Measurements from ENCODE around the gene DBF4.
"Not testable (repeated sequence)": the region's sequence is repeated elsewhere in the genome, so short reads cannot be mapped to it uniquely, and the experiment has no call there.

DBF4 gene

GRCh38 chr7:87922759-87923395 is 46.6 kb downstream of the DBF4 start:
- not testable (repeated sequence) for H3K4me3 Mint-ChIP-seq, H3K27ac Mint-ChIP-seq, DNase-seq, ATAC-seq, H3K27me3 Mint-ChIP-seq, H3K4me1 Mint-ChIP-seq, H3K9me3 Mint-ChIP-seq

GRCh38 chr7:87926581-87927461 is 50.5 kb downstream of the DBF4 start:
- peak overlapping the region in 1 of 2 donors; percentile 34 for H3K4me3 Mint-ChIP-seq
- DNase-seq, result peak; percentile 20 to 52
- peak; percentile 96 for ATAC-seq
- H3K4me1 Mint-ChIP-seq, result peaks cover 10% of the 10 kb centered on the region
- no peaks in the 10 kb centered on the region for H3K9me3 Mint-ChIP-seq
- H3K27me3 Mint-ChIP-seq, result peaks cover 6% of the 10 kb centered on the region
- H3K27ac Mint-ChIP-seq, result no peak overlapping the region

GRCh38 chr7:87933605-87933952 is 57.3 kb downstream of the DBF4 start:
- peaks cover 13% of the 10 kb centered on the region for H3K4me1 Mint-ChIP-seq
- H3K27me3 Mint-ChIP-seq, result peaks cover 17% of the 10 kb centered on the region
- ATAC-seq, result no peak
- DNase-seq, result no peak
- H3K9me3 Mint-ChIP-seq, result no peaks in the 10 kb centered on the region
- no peak overlapping the region for H3K27ac Mint-ChIP-seq
- H3K4me3 Mint-ChIP-seq, result peak overlapping the region; percentile 89 to 97

- ATAC-seq, result peak; percentile 98
- peak within 1 kb of the TSS; percentile 89 to 97 for H3K4me3 Mint-ChIP-seq
- peaks cover 17% of the 10 kb centered on the region for H3K27me3 Mint-ChIP-seq
- DNase-seq, result peak; percentile 84 to 88
- H3K27ac Mint-ChIP-seq, result peak within 1 kb of the TSS; percentile 9 to 89
- peaks cover 13% of the 10 kb centered on the region for H3K4me1 Mint-ChIP-seq
- no peaks in the 10 kb centered on the region for H3K9me3 Mint-ChIP-seq
These were observed 57.8 kb downstream of the DBF4 start, which contains the start of gene ADAM22 for GRCh38 chr7:87933953-87934698. Gene ADAM22, plus strand, starts transcription at chr7:87934251. Its CDS starts 215 bp downstream, at chr7:87934466.

- peak; percentile 0 for ATAC-seq
- H3K9me3 Mint-ChIP-seq, result no peaks in the 10 kb centered on the region
- peaks cover 13% of the 10 kb centered on the region for H3K4me1 Mint-ChIP-seq
- H3K4me3 Mint-ChIP-seq, result peak overlapping the region; percentile 89 to 97
- H3K27me3 Mint-ChIP-seq, result peaks cover 17% of the 10 kb centered on the region
- DNase-seq, result peak; percentile 19 to 20
- H3K27ac Mint-ChIP-seq, result peak overlapping the region in 1 of 2 donors; percentile 9
These were observed 58.5 kb downstream of the DBF4 start for GRCh38 chr7:87934699-87935383.

GRCh38 chr7:87935384-87935706 is 59.1 kb downstream of the DBF4 start:
- DNase-seq, result no peak
- H3K4me1 Mint-ChIP-seq, result peaks cover 13% of the 10 kb centered on the region
- no peak for ATAC-seq
- no peak overlapping the region for H3K27ac Mint-ChIP-seq
- H3K27me3 Mint-ChIP-seq, result peaks cover 17% of the 10 kb centered on the region
- H3K4me3 Mint-ChIP-seq, result peak overlapping the region; percentile 89 to 97
- H3K9me3 Mint-ChIP-seq, result no peaks in the 10 kb centered on the region

- Mint-ChIP-seq H3K4me3 (no peak overlapping the region), H3K4me1 (no peaks in the 10 kb centered on the region), H3K27me3 (no peaks in the 10 kb centered on the region), H3K9me3 (no peaks in the 10 kb centered on the region), H3K27ac (no peak overlapping the region)
- ATAC-seq, result no peak
- DNase-seq, result no peak
These were observed 64.8 kb downstream of the DBF4 start for GRCh38 chr7:87941138-87941537.

- no peaks in the 10 kb centered on the region for H3K27me3 Mint-ChIP-seq
- no peak overlapping the region for H3K4me3 Mint-ChIP-seq
- DNase-seq (no peak), ATAC-seq (no peak)
- H3K4me1 Mint-ChIP-seq, result no peaks in the 10 kb centered on the region
- peak overlapping the region in 1 of 2 donors; percentile 2 for H3K27ac Mint-ChIP-seq
- H3K9me3 Mint-ChIP-seq, result no peaks in the 10 kb centered on the region
These were observed 68.3 kb downstream of the DBF4 start for GRCh38 chr7:87944547-87944946.

- not testable (repeated sequence) for H3K4me3 Mint-ChIP-seq, H3K9me3 Mint-ChIP-seq, H3K27ac Mint-ChIP-seq, DNase-seq, H3K27me3 Mint-ChIP-seq, H3K4me1 Mint-ChIP-seq, ATAC-seq
These were observed 69.6 kb downstream of the DBF4 start for GRCh38 chr7:87945926-87946325.

- Mint-ChIP-seq H3K4me1 (no peaks in the 10 kb centered on the region), H3K4me3 (no peak overlapping the region), H3K27me3 (no peaks in the 10 kb centered on the region), H3K9me3 (peaks cover 0 to 7% of the 10 kb centered on the region in 2 donors), H3K27ac (no peak overlapping the region)
- DNase-seq (no peak), ATAC-seq (no peak)
These were observed 72.1 kb downstream of the DBF4 start for GRCh38 chr7:87948371-87948770.

Measured in stimulated activated naive CD8-positive, alpha-beta T cell treated with anti-CD3 and anti-CD28 coated beads, Interleukin-15, amount 100 ng/mL, for 72 hours (primary cell).